H1 (cell line): ENCODE results near the gene MACROD2. TPM values are rescaled to one million over a fixed set of nuclear protein-coding genes. Genes with fewer than 3 reads are reported as not detected.

ENCODE experiments used
- CTCF ChIA-PET: fragments of 300-600 bp; sonication (Branson Sonifier 250); formaldehyde crosslinking; loops from one replicate; lab custom pipeline; 2021; ENCODE audit not compliant: partially characterized antibody; lab: Charles Lee
- POLR2A ChIA-PET: fragments of 300-600 bp; sonication (Branson Sonifier 250); formaldehyde crosslinking; loops from one replicate; lab custom pipeline; 2021; ENCODE audit warnings: inconsistent platforms; ENCODE audit not compliant: partially characterized antibody; lab: Charles Lee
- DNase-seq, 2 experiments: peaks; one replicate each; pipeline versions ENCODE4 v3.0.0 to v3.0.0-alpha.2; 2010 to 2022; ENCODE audit warnings: low spot score in 2 of 2, low read depth in 1 of 2, mixed read lengths in 1 of 2
- FAIRE-seq: peaks from 2 replicates; lab custom pipeline; 2011; peaks lifted over from hg19 to GRCh38; lab: Jason Lieb, UNC
- H2AFZ ChIP-seq: 2 replicates; pipeline ENCODE4 v1.8.1; 2012; ENCODE audit warnings: low read length, inconsistent platforms
- H2AK5ac ChIP-seq: 2 replicates; pipeline ENCODE4 v1.6.1; 2013; ENCODE audit warnings: low read depth, low read length
- H2BK120ac ChIP-seq: replicated peaks from 2 replicates; pipeline ENCODE3; 2013; ENCODE audit warnings: low read depth, low read length, inconsistent platforms
- H2BK12ac ChIP-seq: 2 replicates; pipeline ENCODE4 v1.6.1; 2013; ENCODE audit warnings: low read depth, low read length
- H2BK15ac ChIP-seq: 2 replicates; pipeline ENCODE4 v1.6.1; 2013; ENCODE audit warnings: low read length
- H2BK20ac ChIP-seq: 2 replicates; pipeline ENCODE4 v1.6.1; 2013; ENCODE audit warnings: low read length
- H2BK5ac ChIP-seq: 2 replicates; pipeline ENCODE4 v1.6.1; 2013; ENCODE audit warnings: low read depth, low read length
- H3K14ac ChIP-seq: 2 replicates; pipeline ENCODE4 v1.6.1; 2013; ENCODE audit warnings: inconsistent platforms; ENCODE audit not compliant: insufficient read length
- H3K18ac ChIP-seq: 2 replicates; pipeline ENCODE4 v1.6.1; 2013; ENCODE audit warnings: low read length; ENCODE audit errors: extremely low read depth
- H3K23ac ChIP-seq: 2 replicates; pipeline ENCODE4 v1.6.1; 2013; ENCODE audit warnings: inconsistent platforms; ENCODE audit not compliant: insufficient read length
- H3K23me2 ChIP-seq: 2 replicates; pipeline ENCODE4 v1.6.1; 2013; ENCODE audit warnings: low read depth, low read length
- H3K27ac ChIP-seq: 2 replicates; pipeline ENCODE4 v1.6.1; 2011; ENCODE audit warnings: low read depth, low read length, inconsistent platforms
- H3K27me3 ChIP-seq, 4 experiments: replicated peaks in 1 of 4; 1 replicate in 1 of 4; 2 replicates in 3 of 4; pipeline versions ENCODE4 v1.6.1 to v1.8.1; 2011 to 2013; ENCODE audit warnings: low read length in 3 of 4, mild to moderate bottlenecking in 3 of 4, inconsistent platforms in 2 of 4, mixed read lengths in 2 of 4, moderate library complexity in 1 of 4; ENCODE audit not compliant: control insufficient read depth in 3 of 4, insufficient read depth in 3 of 4; ENCODE audit errors: extremely low read depth in 1 of 4
- H3K36me3 ChIP-seq, 4 experiments: 2 replicates each; pipeline versions ENCODE4 v1.6.1 to v1.8.1; 2011 to 2013; ENCODE audit warnings: mild to moderate bottlenecking in 4 of 4, low read length in 3 of 4, moderate library complexity in 2 of 4, control low read depth in 1 of 4, inconsistent platforms in 1 of 4; ENCODE audit not compliant: insufficient read depth in 4 of 4, control insufficient read depth in 2 of 4
- H3K4ac ChIP-seq: replicated peaks from 2 replicates; pipeline ENCODE3; 2013; ENCODE audit warnings: low read length, low read depth, mixed read lengths, inconsistent platforms; ENCODE audit not compliant: insufficient read length
- H3K4me1 ChIP-seq, 4 experiments: replicated peaks in 1 of 4; 1 replicate in 1 of 4; 2 replicates in 3 of 4; pipeline versions ENCODE4 v1.6.1 to v1.8.1; 2011 to 2013; ENCODE audit warnings: low read length in 3 of 4, inconsistent platforms in 2 of 4, mixed read lengths in 1 of 4; ENCODE audit not compliant: insufficient read depth in 4 of 4, control insufficient read depth in 3 of 4
- H3K4me2 ChIP-seq, 2 experiments: 2 replicates each; pipeline versions ENCODE4 v1.6.1 to v1.8.1; 2011 to 2013; ENCODE audit warnings: low read depth in 2 of 2, low read length in 2 of 2, control low read depth in 1 of 2, inconsistent platforms in 1 of 2, mild to moderate bottlenecking in 1 of 2; ENCODE audit not compliant: insufficient read depth in 1 of 2
- H3K4me3 ChIP-seq, 4 experiments: fragments of 200-600, 300-600 bp in 1 of 4; sonication (generic), shearing (Covaris generic), sonication (Bioruptor Twin) in 1 of 4; 2 replicates each; pipeline versions ENCODE4 v1.5.1 to v1.8.1; 2011 to 2016; ENCODE audit warnings: low read length in 4 of 4, low read depth in 3 of 4, control low read depth in 2 of 4, inconsistent platforms in 2 of 4, mild to moderate bottlenecking in 2 of 4, mixed read lengths in 1 of 4, moderate library complexity in 1 of 4; ENCODE audit not compliant: insufficient read depth in 2 of 4; ENCODE audit errors: extremely low read depth in 1 of 4
- H3K56ac ChIP-seq: replicated peaks from 2 replicates; pipeline ENCODE3; 2013; ENCODE audit warnings: low read depth, mild to moderate bottlenecking, mixed read lengths, low read length, inconsistent platforms; ENCODE audit not compliant: insufficient read length
- H3K79me1 ChIP-seq: 2 replicates; pipeline ENCODE4 v1.6.1; 2013; ENCODE audit warnings: low read depth, low read length, control low read depth
- H3K79me2 ChIP-seq, 2 experiments: 2 replicates each; pipeline versions ENCODE4 v1.6.1 to v1.8.1; 2012 to 2013; ENCODE audit warnings: low read length in 2 of 2, mild to moderate bottlenecking in 2 of 2, inconsistent platforms in 1 of 2; ENCODE audit not compliant: insufficient read depth in 2 of 2, control insufficient read depth in 1 of 2
- H3K9ac ChIP-seq, 4 experiments: replicated peaks in 1 of 4; 1 replicate in 1 of 4; 2 replicates in 3 of 4; pipeline versions ENCODE4 v1.6.1 to v1.8.1; 2011 to 2013; ENCODE audit warnings: low read depth in 3 of 4, low read length in 3 of 4, control low read depth in 2 of 4, mild to moderate bottlenecking in 2 of 4, moderate library complexity in 2 of 4, inconsistent platforms in 1 of 4; ENCODE audit errors: extremely low read depth in 1 of 4
- H3K9me3 ChIP-seq, 2 experiments: 2 replicates each; pipeline versions ENCODE4 v1.6.1 to v1.8.1; 2012 to 2013; ENCODE audit warnings: mild to moderate bottlenecking in 2 of 2, moderate library complexity in 2 of 2, control low read depth in 1 of 2, inconsistent platforms in 1 of 2, low read depth in 1 of 2, low read length in 1 of 2, mixed read lengths in 1 of 2; ENCODE audit not compliant: insufficient read depth in 2 of 2
- H4K20me1 ChIP-seq, 2 experiments: replicated peaks in 1 of 2; 2 replicates each; pipeline versions ENCODE3 to v1.8.1; 2011 to 2013; ENCODE audit warnings: inconsistent platforms in 2 of 2, low read length in 2 of 2, mild to moderate bottlenecking in 1 of 2; ENCODE audit not compliant: insufficient read depth in 2 of 2, control insufficient read depth in 1 of 2
- H4K5ac ChIP-seq: 2 replicates; pipeline ENCODE4 v1.6.1; 2013; ENCODE audit warnings: low read length, low read depth, mixed read lengths, inconsistent platforms; ENCODE audit not compliant: insufficient read length
- H4K8ac ChIP-seq: 2 replicates; pipeline ENCODE4 v1.8.0; 2013; ENCODE audit warnings: mild to moderate bottlenecking, moderate library complexity, low read length, inconsistent platforms; ENCODE audit not compliant: insufficient read depth; ENCODE audit errors: extremely low read depth
- H4K91ac ChIP-seq: replicated peaks from 2 replicates; pipeline ENCODE3; 2013; ENCODE audit warnings: low read length, mixed read lengths, inconsistent platforms; ENCODE audit not compliant: insufficient read length
- BACH1 ChIP-seq: IDR thresholded peaks from 2 replicates; pipeline ENCODE4 v1.6.1; 2012; ENCODE audit warnings: low read length, improper control_type of control experiment
- CBX5 ChIP-seq: fragments of 300-800, 300-1000 bp; sonication (generic); IDR thresholded peaks from 2 replicates; pipeline ENCODE4 v1.7.1; 2016; ENCODE audit warnings: antibody characterized with exemption, low read length, low read depth
- POLR2A ChIP-seq, 2 experiments: IDR thresholded peaks; 1 replicate in 1 of 2; 2 replicates in 1 of 2; pipeline ENCODE4 v1.6.1; 2011; ENCODE audit warnings: low read depth in 2 of 2, low read length in 2 of 2, mild to moderate bottlenecking in 2 of 2; ENCODE audit errors: control extremely low read depth in 1 of 2
- POU5F1 ChIP-seq: IDR thresholded peaks from 2 replicates; pipeline ENCODE4 v1.6.1; 2011; ENCODE audit warnings: low read depth, mild to moderate bottlenecking, low read length, moderate library complexity
- RNF2 ChIP-seq: fragments of 200-900, 300-1000 bp; sonication (generic); IDR thresholded peaks from 2 replicates; pipeline ENCODE4 v1.7.1; 2016; ENCODE audit warnings: borderline replicate concordance, low read depth, mild to moderate bottlenecking, antibody characterized with exemption, low read length; ENCODE audit not compliant: poor library complexity, severe bottlenecking; ENCODE audit errors: missing control alignments
- SAP30 ChIP-seq: fragments of 300-600 bp; sonication (generic); IDR thresholded peaks from 2 replicates; pipeline ENCODE4 v1.7.1; 2012; ENCODE audit warnings: low read length, moderate library complexity, mild to moderate bottlenecking, inconsistent platforms; ENCODE audit not compliant: insufficient read depth, insufficient replicate concordance
- SRF ChIP-seq: IDR thresholded peaks from 2 replicates; pipeline ENCODE4 v1.6.1; 2011; ENCODE audit warnings: mild to moderate bottlenecking, low read depth, low read length, moderate library complexity
- TBP ChIP-seq: IDR thresholded peaks from 2 replicates; pipeline ENCODE4 v1.6.1; 2011; ENCODE audit warnings: low read depth, low read length, improper control_type of control experiment
- TCF12 ChIP-seq: IDR thresholded peaks from 2 replicates; pipeline ENCODE4 v1.6.1; 2011; ENCODE audit warnings: low read depth, mild to moderate bottlenecking, low read length
- WGBS, 2 experiments: shearing (Covaris generic) in 1 of 2; methylation state at CpG; one replicate each; pipeline versions ENCODE4 v1.1.6 to v1.1.7; 2013 to 2015; ENCODE audit warnings: low lambda C conversion rate in 2 of 2, mixed read lengths in 2 of 2, inconsistent platforms in 1 of 2, low coverage in 1 of 2, missing lambda C conversion rate in 1 of 2; ENCODE audit not compliant: insufficient replicate concordance in 2 of 2, insufficient coverage in 1 of 2, insufficient read length in 1 of 2; ENCODE audit errors: extremely low coverage in 1 of 2, missing lambda C conversion rate in 1 of 2; 5-methylcytosine and 5-hydroxymethylcytosine counted together
- polyA plus RNA-seq, 7 experiments: library from polyadenylated mRNA; depleted of rRNA in 3 of 7; stranded (reverse) in 5 of 7; unstranded in 2 of 7; fragments of >200 nt in 5 of 7; fragments of 200-250 nt in 2 of 7; gene quantifications; 1 replicate in 5 of 7; 2 replicates in 1 of 7; 4 replicates in 1 of 7; pipeline versions ENCODE4 v1.2.1 to v1.2.3, GENCODE V29; 2011 to 2013; ENCODE audit warnings: missing spikeins in 2 of 7, mixed read lengths in 2 of 7
- total RNA-seq: library from RNA; stranded (reverse); fragmentation: NEBNext Ultra II Directional; extraction: Animal tissue kit (Norgen Biotek cat#: 25700); gene quantifications from 2 replicates; pipeline ENCODE4 v1.2.1, GENCODE V29; 2021

Gene MACROD2
- total and polyA plus RNA-seq, 2 of the 8 experiments (the other 6 are each of a cell fraction or from before 2014, with no cell fraction given), result 0.70 to 3.9 TPM

GRCh38 chr20:15603978-15604805 lies 1608.9 kb downstream of the MACROD2 start:
- H2BK120ac ChIP-seq, result no peak overlapping the region
- no peak overlapping the region; the same call in 1 of the 2 replicates for H2BK5ac ChIP-seq
- no peak overlapping the region for H3K27ac ChIP-seq
- no peak overlapping the region for H3K14ac ChIP-seq
- ChIA-PET CTCF (no interaction called here), POLR2A (no interaction called here)
- TF ChIP-seq TBP (no peak), RNF2 (no peak), SRF (no peak), BACH1 (no peak), TCF12 (no peak), SAP30 (no peak), CBX5 (no peak), POU5F1 (no peak), POLR2A (IDR thresholded peaks at IDR 0.05; ENCODE audit: control extremely low read depth in 1 of 2, low read depth in 2 of 2, low read length in 2 of 2) (no peak)
- no peak overlapping the region for H2BK20ac ChIP-seq
- H2BK12ac ChIP-seq, result no peak overlapping the region
- no peak for DNase-seq
- no peak overlapping the region for H2AK5ac ChIP-seq
- H4K5ac ChIP-seq, result no peak overlapping the region
- no peak overlapping the region for H3K18ac ChIP-seq
- no peaks in the 10 kb centered on the region for H4K20me1 ChIP-seq
- H3K79me1 ChIP-seq, result no peaks in the 10 kb centered on the region
- H4K8ac ChIP-seq, result no peak overlapping the region
- no peaks in the 10 kb centered on the region for H3K27me3 ChIP-seq
- no peak overlapping the region for H3K23ac ChIP-seq
- H2BK15ac ChIP-seq, result no peak overlapping the region
- H3K9me3 ChIP-seq, result no peaks in the 10 kb centered on the region
- H3K4me3 ChIP-seq, result no peak overlapping the region
- FAIRE-seq, result no peak
- no peak overlapping the region for H2AFZ ChIP-seq
- no peak overlapping the region for H3K56ac ChIP-seq
- 91% methylated on average over 4 of the region's 4 CpGs; no CpG with 5 or more reads in 1 of the 2 experiments for WGBS, 2 experiments
- no peaks in the 10 kb centered on the region for H3K36me3 ChIP-seq
- H3K9ac ChIP-seq, result no peak overlapping the region
- H3K23me2 ChIP-seq, result no peaks in the 10 kb centered on the region
- H3K4ac ChIP-seq, result no peak overlapping the region
- no peaks in the 10 kb centered on the region for H3K4me1 ChIP-seq
- H4K91ac ChIP-seq, result no peak overlapping the region
- H3K79me2 ChIP-seq, result no peaks in the 10 kb centered on the region
- no peak overlapping the region for H3K4me2 ChIP-seq
